Smooth muscle cell (in vitro differentiated cells): Measurements from ENCODE around the gene TNRC6B. TPM values are rescaled to one million over a fixed set of nuclear protein-coding genes. Genes with fewer than 3 reads are reported as not detected.

Experiments used
- DNase-seq: peaks from one replicate; lab custom pipeline; 2025; ENCODE audit not compliant: unreplicated experiment; lab: John Stamatoyannopoulos, UW
- H2AFZ ChIP-seq: fragments of 200-600 bp; sonication (generic); 2 replicates; pipeline ENCODE4 v1.6.0; 2016; ENCODE audit warnings: antibody characterized with exemption, low read depth, mild to moderate bottlenecking
- H3F3A ChIP-seq: fragments of 200-600 bp; sonication (generic); 2 replicates; pipeline ENCODE4 v1.6.0; 2017; ENCODE audit warnings: antibody characterized with exemption, low read depth
- H3K27ac ChIP-seq: fragments of 200-600 bp; sonication (generic); 2 replicates; pipeline ENCODE4 v1.5.1; 2016; ENCODE audit warnings: low read depth, mild to moderate bottlenecking
- H3K27me3 ChIP-seq: fragments of 200-600 bp; sonication (generic); 2 replicates; pipeline ENCODE4 v1.6.1; 2016; ENCODE audit warnings: low read depth, mild to moderate bottlenecking
- H3K36me3 ChIP-seq: fragments of 200-600 bp; sonication (generic); 2 replicates; pipeline ENCODE4 v1.5.1; 2016; ENCODE audit warnings: low read depth
- H3K4me1 ChIP-seq: fragments of 200-600 bp; sonication (generic); 2 replicates; pipeline ENCODE4 v1.5.1; 2016; ENCODE audit warnings: low read depth
- H3K4me2 ChIP-seq: fragments of 200-600 bp; sonication (generic); 2 replicates; pipeline ENCODE4 v1.6.0; 2016; ENCODE audit warnings: mild to moderate bottlenecking
- H3K4me3 ChIP-seq: fragments of 200-600 bp; sonication (generic); 2 replicates; pipeline ENCODE4 v1.5.1; 2016; ENCODE audit warnings: mild to moderate bottlenecking
- H3K79me2 ChIP-seq: fragments of 200-600 bp; sonication (generic); 2 replicates; pipeline ENCODE4 v1.6.0; 2016; ENCODE audit warnings: low read depth, mild to moderate bottlenecking
- H3K9ac ChIP-seq: fragments of 200-600 bp; sonication (generic); 2 replicates; pipeline ENCODE4 v1.6.0; 2016; ENCODE audit warnings: low read depth
- H3K9me3 ChIP-seq: fragments of 200-600 bp; sonication (generic); replicated peaks from 2 replicates; pipeline ENCODE4 v1.5.1; 2016; ENCODE audit warnings: low read depth
- H4K20me1 ChIP-seq: fragments of 200-600 bp; sonication (generic); 2 replicates; pipeline ENCODE4 v1.6.0; 2016; ENCODE audit warnings: low read depth
- CTCF ChIP-seq: fragments of 200-600 bp; sonication (generic); IDR thresholded peaks from 2 replicates; pipeline ENCODE4 v1.5.1; 2017; ENCODE audit warnings: borderline replicate concordance, mild to moderate bottlenecking, antibody characterized with exemption; ENCODE audit not compliant: insufficient read depth, poor library complexity, severe bottlenecking
- WGBS: methylation state at CpG from one replicate; pipeline ENCODE4 v1.1.7; 2016; ENCODE audit warnings: low lambda C conversion rate; 5-methylcytosine and 5-hydroxymethylcytosine counted together
- polyA plus RNA-seq: library from polyadenylated mRNA; unstranded; fragments of >200 nt; fragmentation: Nextera tagmentation; extraction: Ambion mirVana; gene quantifications from 2 replicates; pipeline ENCODE4 v1.2.1, GENCODE V29; 2016
- total RNA-seq: library from RNA; depleted of rRNA; stranded (reverse); fragments of >200 nt; gene quantifications from 2 replicates; pipeline ENCODE4 v1.2.3, GENCODE V29; 2014

The TNRC6B gene
- total and polyA plus RNA-seq, 2 experiments from 2014 or later, result 21.5 to 44.4 TPM

- Histone ChIP-seq H3K36me3 (peaks cover 38% of the 10 kb centered on the region), H3K27me3 (no peaks in the 10 kb centered on the region), H2AFZ (no peak overlapping the region), H3K4me2 (no peak overlapping the region), H3F3A (peaks cover 14% of the 10 kb centered on the region), H4K20me1 (no peaks in the 10 kb centered on the region), H3K4me3 (no peak overlapping the region), H3K4me1 (no peaks in the 10 kb centered on the region), H3K9me3 (no peaks in the 10 kb centered on the region), H3K27ac (no peak overlapping the region), H3K9ac (no peak overlapping the region), H3K79me2 (no peaks in the 10 kb centered on the region)
- no peak for DNase-seq
- 93% methylated on average over 3 of the region's 3 CpGs for WGBS
- TF ChIP-seq CTCF, result no peak
These were observed 185.3 kb downstream of the TNRC6B start for GRCh38 chr22:40363059-40363458.

GRCh38 chr22:40364431-40364830, 186.7 kb downstream of the TNRC6B start:
- WGBS, result 85% methylated on average over 1 of the region's 1 CpG
- peaks cover 27% of the 10 kb centered on the region for H3K36me3 ChIP-seq
- H3K4me3 ChIP-seq, result no peak overlapping the region
- H3K79me2 ChIP-seq, result no peaks in the 10 kb centered on the region
- no peak overlapping the region for H3K9ac ChIP-seq
- no peak for TF ChIP-seq CTCF
- H3K4me2 ChIP-seq, result no peak overlapping the region
- H3K27me3 ChIP-seq, result no peaks in the 10 kb centered on the region
- no peak for DNase-seq
- peaks cover 15% of the 10 kb centered on the region for H3F3A ChIP-seq
- no peaks in the 10 kb centered on the region for H3K4me1 ChIP-seq
- no peak overlapping the region for H3K27ac ChIP-seq
- H3K9me3 ChIP-seq, result no peaks in the 10 kb centered on the region
- no peaks in the 10 kb centered on the region for H4K20me1 ChIP-seq
- H2AFZ ChIP-seq, result no peak overlapping the region

- H3K9ac ChIP-seq, result no peak overlapping the region
- no peak for DNase-seq
- no peaks in the 10 kb centered on the region for H4K20me1 ChIP-seq
- peaks cover 19% of the 10 kb centered on the region for H3F3A ChIP-seq
- TF ChIP-seq CTCF, result no peak
- H3K27ac ChIP-seq, result no peak overlapping the region
- H3K9me3 ChIP-seq, result no peaks in the 10 kb centered on the region
- no peak overlapping the region for H3K4me3 ChIP-seq
- H3K79me2 ChIP-seq, result peaks cover 6% of the 10 kb centered on the region
- no peak overlapping the region for H2AFZ ChIP-seq
- 96% methylated on average over 2 of the region's 2 CpGs for WGBS
- no peaks in the 10 kb centered on the region for H3K27me3 ChIP-seq
- H3K36me3 ChIP-seq, result peaks cover 27% of the 10 kb centered on the region
- H3K4me1 ChIP-seq, result peaks cover under 1% of the 10 kb centered on the region
- no peak overlapping the region for H3K4me2 ChIP-seq
These were observed 188.3 kb downstream of the TNRC6B start for GRCh38 chr22:40366068-40366467.

- H3K27ac ChIP-seq, result no peak overlapping the region
- no peak overlapping the region for H3K9ac ChIP-seq
- no peak overlapping the region for H2AFZ ChIP-seq
- no peak overlapping the region for H3K4me2 ChIP-seq
- peaks cover 7% of the 10 kb centered on the region for H3K4me1 ChIP-seq
- H3K4me3 ChIP-seq, result no peak overlapping the region
- TF ChIP-seq CTCF, result no peak
- no peaks in the 10 kb centered on the region for H3K9me3 ChIP-seq
- 93% methylated on average over 6 of the region's 6 CpGs for whole genome bisulfite sequencing
- no peaks in the 10 kb centered on the region for H3K27me3 ChIP-seq
- peaks cover 6% of the 10 kb centered on the region for H4K20me1 ChIP-seq
- H3F3A ChIP-seq, result peaks cover 20% of the 10 kb centered on the region
- H3K79me2 ChIP-seq, result peaks cover 17% of the 10 kb centered on the region
- no peak for DNase-seq
- peaks cover 18% of the 10 kb centered on the region for H3K36me3 ChIP-seq
These were observed 189.6 kb downstream of the TNRC6B start for GRCh38 chr22:40367342-40367741.
